GM23338 (cell line): ENCODE measurements around the gene ME1. TPM values are rescaled to one million over a fixed set of nuclear protein-coding genes. Genes with fewer than 3 reads are reported as not detected.

Source experiments
- ATAC-seq: fragments of 200-7000 bp; cut with Tn5 transposase; 3 replicates; pipeline ENCODE4 v1.9.1; 2020
- DNase-seq: peaks from one replicate; pipeline ENCODE4 v3.0.0-alpha.2; 2015; ENCODE audit warnings: low spot score
- H2AFZ ChIP-seq: fragments of 200-600 bp; sonication (generic); 2 replicates; pipeline ENCODE4 v1.8.0; 2016; ENCODE audit warnings: antibody characterized with exemption, mild to moderate bottlenecking, moderate library complexity
- H3F3A ChIP-seq: fragments of 200-600 bp; sonication (generic); replicated peaks from 2 replicates; pipeline ENCODE4 v1.8.0; 2017; ENCODE audit warnings: antibody characterized with exemption, mixed run types, low read depth
- H3K27ac ChIP-seq: fragments of 200-600 bp; sonication (generic); 2 replicates; pipeline ENCODE4 v1.6.1; 2016; ENCODE audit warnings: low read depth
- H3K27me3 ChIP-seq: fragments of 200-600 bp; sonication (generic); 2 replicates; pipeline ENCODE4 v1.8.0; 2016; ENCODE audit warnings: mild to moderate bottlenecking, mixed run types, moderate library complexity; ENCODE audit not compliant: insufficient read depth
- H3K36me3 ChIP-seq: fragments of 200-600 bp; sonication (generic); 2 replicates; pipeline ENCODE4 v1.8.0; 2016; ENCODE audit warnings: mild to moderate bottlenecking; ENCODE audit not compliant: insufficient read depth
- H3K4me1 ChIP-seq: fragments of 200-600 bp; sonication (generic); 2 replicates; pipeline ENCODE4 v1.8.0; 2016; ENCODE audit warnings: mild to moderate bottlenecking, moderate library complexity; ENCODE audit not compliant: insufficient read depth
- H3K4me2 ChIP-seq: fragments of 200-600 bp; sonication (generic); 2 replicates; pipeline ENCODE4 v1.7.1; 2017; ENCODE audit warnings: mixed run types
- H3K4me3 ChIP-seq: fragments of 200-600 bp; sonication (generic); 2 replicates; pipeline ENCODE4 v1.6.1; 2016; ENCODE audit warnings: mixed run types
- H3K79me2 ChIP-seq: fragments of 200-600 bp; sonication (generic); replicated peaks from 2 replicates; pipeline ENCODE4 v1.8.0; 2017; ENCODE audit warnings: mild to moderate bottlenecking; ENCODE audit not compliant: insufficient read depth
- H3K9me2 ChIP-seq: fragments of 200-600 bp; sonication (generic); 2 replicates; pipeline ENCODE4 v1.8.0; 2017; ENCODE audit not compliant: insufficient read depth
- H4K20me1 ChIP-seq: fragments of 200-600 bp; sonication (generic); replicated peaks from 2 replicates; pipeline ENCODE4 v1.8.0; 2017; ENCODE audit warnings: mild to moderate bottlenecking; ENCODE audit not compliant: insufficient read depth
- H3K27ac Mint-ChIP-seq: 2 replicates; pipeline ENCODE4 v1.8.0; 2020; ENCODE audit warnings: inconsistent platforms, mild to moderate bottlenecking, moderate library complexity, mixed read lengths
- H3K27me3 Mint-ChIP-seq: 3 replicates; pipeline ENCODE4 v1.8.0; 2022; ENCODE audit warnings: low read depth, mild to moderate bottlenecking, moderate library complexity, mixed read lengths, inconsistent platforms; ENCODE audit not compliant: insufficient read depth, poor library complexity
- H3K36me3 Mint-ChIP-seq: 3 replicates; pipeline ENCODE4 v1.8.0; 2021; ENCODE audit warnings: low read depth, mild to moderate bottlenecking, inconsistent platforms, moderate library complexity, mixed read lengths
- H3K4me1 Mint-ChIP-seq: 3 replicates; pipeline ENCODE4 v1.8.0; 2020; ENCODE audit warnings: mild to moderate bottlenecking, inconsistent platforms, mixed read lengths
- H3K4me3 Mint-ChIP-seq: 3 replicates; pipeline ENCODE4 v1.8.0; 2021; ENCODE audit warnings: moderate library complexity, mild to moderate bottlenecking, inconsistent platforms, mixed read lengths
- H3K9me3 Mint-ChIP-seq: 3 replicates; pipeline ENCODE4 v1.8.0; 2020; ENCODE audit warnings: moderate library complexity, mild to moderate bottlenecking, inconsistent platforms, mixed read lengths
- CREB1 ChIP-seq: fragments of 250-450 bp; sonication (Bioruptor Pico); IDR thresholded peaks from 2 replicates; pipeline ENCODE4 v1.5.0; 2020; ENCODE audit warnings: low read depth, mild to moderate bottlenecking, moderate library complexity
- CTCF ChIP-seq, 2 experiments: fragments of 200-600 bp in 1 of 2; sonication (generic) in 1 of 2; conservative IDR thresholded peaks; 2 replicates each; pipeline versions ENCODE4 v1.5.1 to v1.6.1; 2016 to 2017; ENCODE audit warnings: antibody characterized with exemption in 2 of 2, low read depth in 2 of 2, mild to moderate bottlenecking in 2 of 2, moderate library complexity in 1 of 2
- ETS1 ChIP-seq: IDR thresholded peaks from 2 replicates; pipeline ENCODE4 v1.6.1; 2016; ENCODE audit warnings: antibody characterized with exemption
- EZH2 ChIP-seq: fragments of 200-600 bp; sonication (generic); IDR thresholded peaks from one replicate; pipeline ENCODE4 v1.8.0; 2017; ENCODE audit warnings: antibody characterized with exemption, mild to moderate bottlenecking, low read depth; ENCODE audit not compliant: unreplicated experiment
- EZH2phosphoT487 ChIP-seq: fragments of 200-600 bp; sonication (generic); IDR thresholded peaks from one replicate; pipeline ENCODE4 v1.8.1; 2018; ENCODE audit warnings: antibody characterized with exemption; ENCODE audit not compliant: unreplicated experiment
- JUNB ChIP-seq: IDR thresholded peaks from one replicate; pipeline ENCODE4 v1.6.1; 2016; ENCODE audit warnings: antibody characterized with exemption; ENCODE audit not compliant: unreplicated experiment
- POLR2AphosphoS5 ChIP-seq: IDR thresholded peaks from 2 replicates; pipeline ENCODE4 v1.6.1; 2016; ENCODE audit warnings: antibody characterized with exemption, low read depth
- REST ChIP-seq: IDR thresholded peaks from one replicate; pipeline ENCODE4 v1.6.1; 2018; ENCODE audit warnings: antibody characterized with exemption; ENCODE audit not compliant: unreplicated experiment
- STAT1 ChIP-seq: IDR thresholded peaks from one replicate; pipeline ENCODE4 v1.6.1; 2016; ENCODE audit warnings: antibody characterized with exemption; ENCODE audit not compliant: unreplicated experiment
- ZNF114 ChIP-seq: fragments of 250-450 bp; sonication (Bioruptor Pico); IDR thresholded peaks from 2 replicates; pipeline ENCODE4 v1.5.0; 2020; ENCODE audit warnings: mild to moderate bottlenecking, moderate library complexity
- ZNF462 ChIP-seq: fragments of 250-450 bp; sonication (Bioruptor Pico); IDR thresholded peaks from 2 replicates; pipeline ENCODE4 v1.5.0; 2020; ENCODE audit warnings: mild to moderate bottlenecking, moderate library complexity
- polyA plus RNA-seq: library from polyadenylated mRNA; unstranded; fragments of >200 nt; fragmentation: Nextera tagmentation; extraction: Ambion mirVana; gene quantifications from 2 replicates; pipeline ENCODE4 v1.2.1, GENCODE V29; 2016
- total RNA-seq: library from RNA; depleted of rRNA; stranded (reverse); fragments of >200 nt; shearing (Covaris generic); gene quantifications from 2 replicates; pipeline ENCODE4 v1.2.3, GENCODE V29; 2014

The ME1 gene
- total and polyA plus RNA-seq, 2 experiments from 2014 or later, result 6.4 to 8.0 TPM

- no peaks in the 10 kb centered on the region for H3K9me3 Mint-ChIP-seq
- Histone ChIP-seq H3K27me3 (no peaks in the 10 kb centered on the region), H3K4me1 (0 out of 2 replicates have a peak, but pooled peaks cover 7% of the 10 kb centered on the region), H3K27ac (no peak overlapping the region), H3K4me3 (no peak overlapping the region), H3F3A (no peaks in the 10 kb centered on the region), H2AFZ (no peak overlapping the region), H3K4me2 (no peak overlapping the region), H3K79me2 (peaks cover 6% of the 10 kb centered on the region; the same call in 1 of the 2 replicates), H3K9me2 (no peaks in the 10 kb centered on the region), H3K36me3 (peaks cover 59% of the 10 kb centered on the region; the same call in 1 of the 2 replicates), H4K20me1 (peaks cover 16% of the 10 kb centered on the region)
- TF ChIP-seq ZNF114 (CRISPR knock-in tag) (no peak), JUNB (no peak), CREB1 (CRISPR knock-in tag) (no peak), CTCF (conservative IDR thresholded peaks at IDR 0.05; ENCODE audit: low read depth in 2 of 2) (no peak), REST (no peak), POLR2AphosphoS5 (no peak), STAT1 (no peak), EZH2 (no peak), ZNF462 (CRISPR knock-in tag) (no peak), ETS1 (no peak), EZH2phosphoT487 (no peak)
- H3K4me1 Mint-ChIP-seq, result peaks cover 10% of the 10 kb centered on the region; the same call in 2 of the 3 replicates
- no peaks in the 10 kb centered on the region for H3K27me3 Mint-ChIP-seq
- H3K4me3 Mint-ChIP-seq, result no peak overlapping the region
- DNase-seq, result no peak
- no peak overlapping the region for H3K27ac Mint-ChIP-seq
- no peak for ATAC-seq
- H3K36me3 Mint-ChIP-seq, result peaks cover 66% of the 10 kb centered on the region
Measured at GRCh38 chr6:83182114-83182513, 248.7 kb downstream of the ME1 start.
